Fibroblast of lung (primary cell): ENCODE results near the gene KIF4A. TPM values are rescaled to one million over a fixed set of nuclear protein-coding genes. Genes with fewer than 3 reads are reported as not detected.

Experiments used
- DNase-seq, 2 donors: peaks; one replicate each; pipeline versions ENCODE4 v3.0.0 to v3.0.0-alpha.2; 2010; ENCODE audit warnings: low read depth in 2 of 2
- H2AFZ ChIP-seq: 2 replicates; pipeline ENCODE4 v1.5.1; 2012; ENCODE audit warnings: low read length, control low read depth, inconsistent platforms
- H3K27ac ChIP-seq: 2 replicates; pipeline ENCODE4 v1.5.1; 2011; ENCODE audit warnings: low read length, control low read depth; ENCODE audit not compliant: insufficient read depth
- H3K27me3 ChIP-seq: 2 replicates; pipeline ENCODE4 v1.5.1; 2011; ENCODE audit warnings: mild to moderate bottlenecking, low read length; ENCODE audit not compliant: control insufficient read depth, insufficient read depth
- H3K36me3 ChIP-seq: 2 replicates; pipeline ENCODE4 v1.5.1; 2011; ENCODE audit warnings: low read length; ENCODE audit not compliant: control insufficient read depth, insufficient read depth
- H3K4me1 ChIP-seq: 2 replicates; pipeline ENCODE4 v1.5.1; 2011; ENCODE audit warnings: low read length; ENCODE audit not compliant: control insufficient read depth, insufficient read depth; ENCODE audit errors: extremely low read depth
- H3K4me2 ChIP-seq: 2 replicates; pipeline ENCODE4 v1.5.1; 2011; ENCODE audit warnings: low read length, control low read depth; ENCODE audit not compliant: insufficient read depth; ENCODE audit errors: extremely low read depth
- H3K4me3 ChIP-seq, 4 experiments: fragments of 200-600 bp in 1 of 4; sonication (generic) in 1 of 4; replicated peaks in 1 of 4; 2 replicates each; pipeline ENCODE4 v1.5.1; 2011 to 2016; ENCODE audit warnings: low read length in 4 of 4, low read depth in 3 of 4, mild to moderate bottlenecking in 3 of 4, control low read depth in 2 of 4, inconsistent platforms in 1 of 4, mixed read lengths in 1 of 4; ENCODE audit not compliant: insufficient read depth in 1 of 4; ENCODE audit errors: control extremely low read depth in 1 of 4
- H3K79me2 ChIP-seq: 2 replicates; pipeline ENCODE4 v1.5.1; 2012; ENCODE audit warnings: mild to moderate bottlenecking, low read length, inconsistent platforms; ENCODE audit not compliant: control insufficient read depth, insufficient read depth
- H3K9ac ChIP-seq: 2 replicates; pipeline ENCODE4 v1.5.1; 2011; ENCODE audit warnings: mild to moderate bottlenecking, low read length, control low read depth; ENCODE audit not compliant: insufficient read depth
- H3K9me3 ChIP-seq: 2 replicates; pipeline ENCODE4 v1.5.1; 2012; ENCODE audit warnings: low read depth, low read length; ENCODE audit not compliant: control insufficient read depth, insufficient read depth
- H4K20me1 ChIP-seq: 2 replicates; pipeline ENCODE4 v1.5.1; 2011; ENCODE audit warnings: low read length; ENCODE audit not compliant: control insufficient read depth, insufficient read depth; ENCODE audit errors: extremely low read depth
- CTCF ChIP-seq, 2 donors: IDR thresholded peaks in 1 of 2; conservative IDR thresholded peaks in 1 of 2; 1 replicate in 1 of 2; 2 replicates in 1 of 2; pipeline ENCODE4 v1.5.1; 2011 to 2012; ENCODE audit warnings: low read length in 2 of 2, control low read depth in 1 of 2, inconsistent platforms in 1 of 2, low read depth in 1 of 2, mild to moderate bottlenecking in 1 of 2
- EZH2 ChIP-seq: IDR thresholded peaks from 2 replicates; pipeline ENCODE4 v1.5.1; 2012; ENCODE audit warnings: low read length, control low read depth, mild to moderate bottlenecking; ENCODE audit errors: missing control alignments
- polyA plus RNA-seq, 2 donors: library from polyadenylated mRNA; depleted of rRNA in 1 of 2; stranded (reverse) in 1 of 2; unstranded in 1 of 2; fragments of >200 nt; gene quantifications; 2 replicates each; pipeline ENCODE4 v1.2.1, GENCODE V29; 2011 to 2012; ENCODE audit warnings: missing spikeins in 1 of 2
- total RNA-seq: library from RNA; depleted of rRNA; stranded (reverse); fragments of >200 nt; gene quantifications from 2 replicates; pipeline ENCODE4 v1.2.1, GENCODE V29; 2014

The KIF4A gene
- total and polyA plus RNA-seq, 2 donors (not counting 1 experiment from before 2014, with no cell fraction given) = 5.6 to 7.1 TPM

GRCh38 chrX:70442224-70442623, 152.3 kb downstream of the KIF4A start:
- H3K9ac ChIP-seq = no peak overlapping the region
- H3K4me3 ChIP-seq = no peak overlapping the region
- H3K4me1 ChIP-seq = no peaks in the 10 kb centered on the region
- no peaks in the 10 kb centered on the region for H3K9me3 ChIP-seq
- no peaks in the 10 kb centered on the region for H3K36me3 ChIP-seq
- no peak overlapping the region for H3K27ac ChIP-seq
- H2AFZ ChIP-seq = no peak overlapping the region
- no peaks in the 10 kb centered on the region for H4K20me1 ChIP-seq
- H3K79me2 ChIP-seq = no peaks in the 10 kb centered on the region
- DNase-seq = no peak
- TF ChIP-seq CTCF (conservative IDR thresholded peaks at IDR 0.05 in 1 of 2, IDR thresholded peaks at IDR 0.05 in 1 of 2; ENCODE audit: low read depth in 1 of 2, low read length in 2 of 2) (no peak), EZH2 (no peak)
- H3K4me2 ChIP-seq = no peak overlapping the region
- no peaks in the 10 kb centered on the region for H3K27me3 ChIP-seq

- Histone ChIP-seq H4K20me1 (no peaks in the 10 kb centered on the region), H3K9me3 (no peaks in the 10 kb centered on the region), H3K27me3 (no peaks in the 10 kb centered on the region), H3K36me3 (no peaks in the 10 kb centered on the region), H3K27ac (no peak within 1 kb of the TSS), H2AFZ (no peak within 1 kb of the TSS), H3K9ac (no peak within 1 kb of the TSS), H3K4me3 (peak within 1 kb of the TSS in 1 of 4 experiments; percentile 7), H3K4me2 (peak within 1 kb of the TSS; percentile 35), H3K79me2 (no peaks in the 10 kb centered on the region), H3K4me1 (no peaks in the 10 kb centered on the region)
- peak; percentile 41 to 44 for DNase-seq
- TF ChIP-seq CTCF (conservative IDR thresholded peaks at IDR 0.05 in 1 of 2, IDR thresholded peaks at IDR 0.05 in 1 of 2; ENCODE audit: low read depth in 1 of 2, low read length in 2 of 2) = no peak
These were observed 154.5 kb downstream of the KIF4A start, which contains the start of gene DLG3 for GRCh38 chrX:70444326-70444945. Gene DLG3 (plus strand): TSS chrX:70444835. CDS start chrX:70445202, 367 bp downstream.

- no peaks in the 10 kb centered on the region for H3K79me2 ChIP-seq
- no peak overlapping the region for H3K27ac ChIP-seq
- H3K36me3 ChIP-seq = no peaks in the 10 kb centered on the region
- H4K20me1 ChIP-seq = no peaks in the 10 kb centered on the region
- no peak overlapping the region for H3K9ac ChIP-seq
- no peaks in the 10 kb centered on the region for H3K4me1 ChIP-seq
- no peak for DNase-seq
- H3K9me3 ChIP-seq = no peaks in the 10 kb centered on the region
- H3K4me3 ChIP-seq = peak overlapping the region in 1 of 4 experiments; percentile 7
- H2AFZ ChIP-seq = no peak overlapping the region
- H3K27me3 ChIP-seq = no peaks in the 10 kb centered on the region
- H3K4me2 ChIP-seq = peak overlapping the region; percentile 35
- no peak for TF ChIP-seq CTCF (conservative IDR thresholded peaks at IDR 0.05 in 1 of 2, IDR thresholded peaks at IDR 0.05 in 1 of 2; ENCODE audit: low read depth in 1 of 2, low read length in 2 of 2)
- TF ChIP-seq EZH2 = no peak
These were observed 155.2 kb downstream of the KIF4A start for GRCh38 chrX:70444946-70445656.
